ENCODE data around the gene GPRC5A. TPM values are rescaled to one million over a fixed set of nuclear protein-coding genes. Genes with fewer than 3 reads are reported as not detected.

GPRC5A gene
- total RNA-seq, 1 experiment from 2014 or later, result not detected

DNA sequence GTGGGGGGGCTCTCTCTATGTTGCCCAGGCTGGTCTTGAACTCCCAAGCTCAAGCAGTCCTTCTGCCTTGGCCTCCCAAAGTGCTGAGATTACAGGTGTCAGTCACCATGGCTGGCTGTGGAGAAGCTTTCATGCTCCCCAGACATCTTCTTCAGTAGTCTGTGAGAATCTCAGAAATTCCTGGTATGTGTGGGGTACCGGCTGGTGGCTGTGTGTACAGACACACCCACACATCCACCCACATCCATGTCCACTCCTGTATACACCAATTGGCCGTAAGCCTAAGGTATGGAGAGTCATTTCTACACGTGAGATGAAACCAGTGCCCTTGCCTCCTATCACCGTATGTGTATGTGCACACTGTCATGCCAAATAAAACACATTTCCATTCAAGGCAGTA, 32.8 kb downstream of the GPRC5A start:
- H2AFZ ChIP-seq (ENCODE audit: low read length), result no peak overlapping the region
- H3K9me3 ChIP-seq (ENCODE audit: low read length), result no peaks in the 10 kb centered on the region
- DNase-seq, result no peak
- H3K27ac ChIP-seq (ENCODE audit: low read length), result no peak overlapping the region
- no peaks in the 10 kb centered on the region for H3K9me2 ChIP-seq (replicated peaks; ENCODE audit: insufficient read depth, low read length)
- no peaks in the 10 kb centered on the region for H3K4me1 ChIP-seq (ENCODE audit: low read length)
- H3K27me3 ChIP-seq (ENCODE audit: low read length), result no peaks in the 10 kb centered on the region
- H3K4me2 ChIP-seq (ENCODE audit: low read depth, low read length, poor library complexity, severe bottlenecking), result no peak overlapping the region
- H3K36me3 ChIP-seq (ENCODE audit: insufficient read depth, low read length), result no peaks in the 10 kb centered on the region
- H3K79me2 ChIP-seq (ENCODE audit: low read length), result no peaks in the 10 kb centered on the region
- H3K9ac ChIP-seq (ENCODE audit: low read length), result no peak overlapping the region
- no peaks in the 10 kb centered on the region for H4K20me1 ChIP-seq (ENCODE audit: insufficient read depth, low read depth, low read length)
- no peak overlapping the region for H3K4me3 ChIP-seq (ENCODE audit: low read length)

DNA sequence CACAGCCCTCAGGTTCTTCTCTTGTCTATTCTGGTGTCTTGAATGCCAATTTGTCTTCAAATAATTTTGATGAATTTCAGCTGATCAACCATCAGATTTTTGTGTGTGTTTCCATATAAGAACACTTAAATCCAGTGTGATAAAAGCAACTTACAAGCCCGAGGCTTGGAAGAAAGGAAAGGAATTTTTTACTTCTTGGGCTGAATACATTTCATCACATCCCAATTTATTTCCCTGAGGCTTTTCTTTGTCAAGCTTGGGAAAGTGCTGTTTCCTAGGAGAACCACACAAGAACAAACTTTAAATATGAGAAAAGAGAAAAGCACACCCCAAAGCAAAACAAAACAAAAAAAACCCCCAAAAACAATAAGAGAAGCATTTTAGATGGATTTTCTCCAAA, 34.0 kb downstream of the GPRC5A start:
- H3K9me2 ChIP-seq (replicated peaks; ENCODE audit: insufficient read depth, low read length), result no peaks in the 10 kb centered on the region
- no peak overlapping the region for H3K27ac ChIP-seq (ENCODE audit: low read length)
- H3K4me2 ChIP-seq (ENCODE audit: low read depth, low read length, poor library complexity, severe bottlenecking), result no peak overlapping the region
- no peak overlapping the region for H2AFZ ChIP-seq (ENCODE audit: low read length)
- no peaks in the 10 kb centered on the region for H3K79me2 ChIP-seq (ENCODE audit: low read length)
- no peaks in the 10 kb centered on the region for H3K27me3 ChIP-seq (ENCODE audit: low read length)
- H3K4me3 ChIP-seq (ENCODE audit: low read length), result no peak overlapping the region
- H3K9ac ChIP-seq (ENCODE audit: low read length), result no peak overlapping the region
- H3K36me3 ChIP-seq (ENCODE audit: insufficient read depth, low read length), result no peaks in the 10 kb centered on the region
- no peaks in the 10 kb centered on the region for H3K4me1 ChIP-seq (ENCODE audit: low read length)
- H4K20me1 ChIP-seq (ENCODE audit: insufficient read depth, low read depth, low read length), result no peaks in the 10 kb centered on the region
- H3K9me3 ChIP-seq (ENCODE audit: low read length), result no peaks in the 10 kb centered on the region
- DNase-seq, result no peak

DNA sequence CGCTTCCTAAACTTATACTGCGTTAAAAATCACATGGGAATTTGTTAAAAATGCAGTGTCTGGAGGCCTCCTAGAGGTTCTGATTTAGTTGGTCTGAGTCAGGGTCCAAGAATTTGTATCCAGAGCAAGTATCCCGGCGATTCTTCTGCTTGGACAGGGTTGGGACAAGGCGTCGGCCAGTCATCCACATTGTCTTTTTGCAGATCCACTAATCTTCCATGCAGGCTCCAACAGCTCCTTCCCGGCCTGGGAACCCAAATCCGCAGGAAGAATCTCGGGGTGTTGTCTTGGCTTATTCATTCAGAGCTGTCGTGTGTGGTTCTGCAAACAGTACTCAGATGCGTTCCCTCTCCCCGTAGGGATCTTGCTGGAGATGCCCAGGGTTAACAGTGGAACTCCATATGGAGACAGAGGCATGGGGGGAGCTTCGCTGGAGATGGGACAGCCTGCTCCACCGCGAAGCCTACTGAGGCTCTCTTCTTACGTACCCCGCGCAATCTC, 35.3 kb downstream of the GPRC5A start:
- DNase-seq, result no peak
- no peaks in the 10 kb centered on the region for H3K4me1 ChIP-seq (ENCODE audit: low read length)
- H3K9ac ChIP-seq (ENCODE audit: low read length), result no peak overlapping the region
- H3K27ac ChIP-seq (ENCODE audit: low read length), result no peak overlapping the region
- no peak overlapping the region for H2AFZ ChIP-seq (ENCODE audit: low read length)
- H4K20me1 ChIP-seq (ENCODE audit: insufficient read depth, low read depth, low read length), result no peaks in the 10 kb centered on the region
- H3K36me3 ChIP-seq (ENCODE audit: insufficient read depth, low read length), result no peaks in the 10 kb centered on the region
- H3K79me2 ChIP-seq (ENCODE audit: low read length), result no peaks in the 10 kb centered on the region
- no peaks in the 10 kb centered on the region for H3K9me2 ChIP-seq (replicated peaks; ENCODE audit: insufficient read depth, low read length)
- no peak overlapping the region for H3K4me2 ChIP-seq (ENCODE audit: low read depth, low read length, poor library complexity, severe bottlenecking)
- no peaks in the 10 kb centered on the region for H3K27me3 ChIP-seq (ENCODE audit: low read length)
- no peaks in the 10 kb centered on the region for H3K9me3 ChIP-seq (ENCODE audit: low read length)
- H3K4me3 ChIP-seq (ENCODE audit: low read length), result no peak overlapping the region

DNA sequence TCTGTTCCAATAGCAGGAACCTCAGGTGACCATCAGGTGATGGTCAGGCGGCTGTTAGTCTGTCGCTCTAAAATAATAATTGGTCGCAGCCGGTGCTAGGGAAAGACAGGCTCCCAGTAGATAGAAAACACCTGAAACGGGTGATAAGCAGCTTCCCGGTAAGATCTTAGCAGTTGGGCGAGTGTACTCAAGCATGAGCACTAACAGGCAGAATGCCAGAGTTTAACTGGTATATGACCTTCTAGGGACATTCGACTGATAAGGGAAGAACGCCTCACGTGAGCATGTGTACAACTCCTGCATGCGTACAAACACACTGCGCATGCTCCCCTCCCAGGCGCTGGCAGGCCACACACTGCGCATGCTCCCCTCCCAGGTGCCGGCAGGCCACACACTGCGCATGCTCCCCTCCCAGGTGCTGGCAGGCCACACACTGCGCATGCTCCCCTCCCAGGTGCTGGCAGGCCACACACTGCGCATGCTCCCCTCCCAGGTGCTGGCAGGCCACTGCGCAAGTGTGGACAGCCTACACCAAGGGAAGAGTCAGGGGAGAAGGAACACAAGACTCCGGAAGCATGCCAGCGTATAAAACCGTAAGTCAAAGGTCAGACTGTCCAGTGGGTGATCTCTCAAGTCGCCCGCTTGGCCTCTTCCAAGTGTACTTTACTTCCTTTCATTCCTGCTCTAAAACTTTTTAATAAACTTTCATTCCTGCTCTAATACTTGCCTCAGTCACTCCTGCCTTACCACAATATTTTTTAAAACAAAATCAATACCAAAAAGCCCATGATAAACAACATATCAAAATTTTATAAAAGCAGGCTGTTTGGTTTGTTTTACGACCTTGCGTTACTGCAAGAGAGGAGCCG, 36.1 kb downstream of the GPRC5A start:
- no peak overlapping the region for H3K4me3 ChIP-seq (ENCODE audit: low read length)
- no peaks in the 10 kb centered on the region for H3K36me3 ChIP-seq (ENCODE audit: insufficient read depth, low read length)
- no peak overlapping the region for H3K27ac ChIP-seq (ENCODE audit: low read length)
- no peaks in the 10 kb centered on the region for H3K9me2 ChIP-seq (replicated peaks; ENCODE audit: insufficient read depth, low read length)
- H3K79me2 ChIP-seq (ENCODE audit: low read length), result no peaks in the 10 kb centered on the region
- H3K4me2 ChIP-seq (ENCODE audit: low read depth, low read length, poor library complexity, severe bottlenecking), result no peak overlapping the region
- H4K20me1 ChIP-seq (ENCODE audit: insufficient read depth, low read depth, low read length), result no peaks in the 10 kb centered on the region
- no peaks in the 10 kb centered on the region for H3K9me3 ChIP-seq (ENCODE audit: low read length)
- H3K4me1 ChIP-seq (ENCODE audit: low read length), result no peaks in the 10 kb centered on the region
- DNase-seq, result no peak
- H3K9ac ChIP-seq (ENCODE audit: low read length), result no peak overlapping the region
- H2AFZ ChIP-seq (ENCODE audit: low read length), result no peak overlapping the region
- no peaks in the 10 kb centered on the region for H3K27me3 ChIP-seq (ENCODE audit: low read length)

DNA sequence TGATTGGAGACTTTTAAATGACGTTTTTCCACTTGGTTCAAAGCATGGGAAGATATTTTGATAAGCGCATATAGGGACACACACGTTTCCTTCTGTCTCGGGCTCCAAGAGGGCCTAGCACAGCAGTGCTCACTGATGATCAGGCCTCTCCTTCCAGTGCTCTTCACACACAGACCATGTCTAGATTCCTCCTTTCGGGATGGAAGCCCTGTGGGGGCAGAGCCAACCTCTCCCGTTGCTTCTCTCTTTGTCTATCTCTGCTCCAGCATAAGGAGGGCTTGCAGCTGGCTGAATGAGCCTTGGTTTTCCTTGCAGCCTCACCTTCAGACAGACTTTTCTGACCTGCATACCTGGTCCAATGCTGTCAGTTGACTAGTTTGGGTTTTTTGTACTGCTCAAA, 38.3 kb downstream of the GPRC5A start:
- no peaks in the 10 kb centered on the region for H3K9me2 ChIP-seq (replicated peaks; ENCODE audit: insufficient read depth, low read length)
- no peak overlapping the region for H3K9ac ChIP-seq (ENCODE audit: low read length)
- H3K27ac ChIP-seq (ENCODE audit: low read length), result no peak overlapping the region
- no peaks in the 10 kb centered on the region for H3K9me3 ChIP-seq (ENCODE audit: low read length)
- no peaks in the 10 kb centered on the region for H4K20me1 ChIP-seq (ENCODE audit: insufficient read depth, low read depth, low read length)
- no peaks in the 10 kb centered on the region for H3K79me2 ChIP-seq (ENCODE audit: low read length)
- H2AFZ ChIP-seq (ENCODE audit: low read length), result no peak overlapping the region
- H3K4me3 ChIP-seq (ENCODE audit: low read length), result no peak overlapping the region
- no peaks in the 10 kb centered on the region for H3K36me3 ChIP-seq (ENCODE audit: insufficient read depth, low read length)
- no peaks in the 10 kb centered on the region for H3K4me1 ChIP-seq (ENCODE audit: low read length)
- H3K4me2 ChIP-seq (ENCODE audit: low read depth, low read length, poor library complexity, severe bottlenecking), result no peak overlapping the region
- no peaks in the 10 kb centered on the region for H3K27me3 ChIP-seq (ENCODE audit: low read length)
- DNase-seq, result no peak

DNA sequence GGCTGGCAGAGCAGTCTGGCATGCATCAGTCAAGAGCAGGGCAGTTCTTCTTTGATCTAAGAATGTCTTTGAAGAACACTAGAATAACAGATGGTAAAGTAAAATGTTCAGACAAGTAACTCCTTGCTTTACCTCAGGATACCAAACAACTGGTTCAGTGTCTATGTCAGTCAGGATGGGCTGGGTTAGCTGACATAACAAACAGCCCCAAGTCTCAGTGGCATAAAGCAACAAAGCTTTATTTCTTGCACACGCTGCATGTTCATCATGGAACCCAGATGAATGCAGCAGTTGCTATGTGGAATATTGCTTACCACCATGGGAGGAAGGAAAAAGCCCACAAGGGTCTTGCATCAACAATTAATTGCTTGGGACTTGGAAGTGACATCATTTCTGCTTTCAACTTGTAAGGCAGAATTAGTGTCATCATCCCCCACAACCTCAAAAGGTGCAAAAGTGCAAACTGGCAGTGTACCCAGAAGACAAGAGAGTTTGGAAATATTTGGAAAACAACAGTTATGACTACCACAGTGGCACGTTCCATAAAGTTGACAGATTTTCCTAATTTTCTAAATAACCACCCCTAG, 39.4 kb downstream of the GPRC5A start:
- H3K79me2 ChIP-seq (ENCODE audit: low read length), result no peaks in the 10 kb centered on the region
- H2AFZ ChIP-seq (ENCODE audit: low read length), result no peak overlapping the region
- DNase-seq, result no peak
- no peaks in the 10 kb centered on the region for H3K36me3 ChIP-seq (ENCODE audit: insufficient read depth, low read length)
- H3K4me1 ChIP-seq (ENCODE audit: low read length), result no peaks in the 10 kb centered on the region
- H3K4me2 ChIP-seq (ENCODE audit: low read depth, low read length, poor library complexity, severe bottlenecking), result no peak overlapping the region
- no peaks in the 10 kb centered on the region for H3K9me2 ChIP-seq (replicated peaks; ENCODE audit: insufficient read depth, low read length)
- no peaks in the 10 kb centered on the region for H3K9me3 ChIP-seq (ENCODE audit: low read length)
- H4K20me1 ChIP-seq (ENCODE audit: insufficient read depth, low read depth, low read length), result no peaks in the 10 kb centered on the region
- no peaks in the 10 kb centered on the region for H3K27me3 ChIP-seq (ENCODE audit: low read length)
- no peak overlapping the region for H3K27ac ChIP-seq (ENCODE audit: low read length)
- H3K4me3 ChIP-seq (ENCODE audit: low read length), result no peak overlapping the region
- no peak overlapping the region for H3K9ac ChIP-seq (ENCODE audit: low read length)

DNA sequence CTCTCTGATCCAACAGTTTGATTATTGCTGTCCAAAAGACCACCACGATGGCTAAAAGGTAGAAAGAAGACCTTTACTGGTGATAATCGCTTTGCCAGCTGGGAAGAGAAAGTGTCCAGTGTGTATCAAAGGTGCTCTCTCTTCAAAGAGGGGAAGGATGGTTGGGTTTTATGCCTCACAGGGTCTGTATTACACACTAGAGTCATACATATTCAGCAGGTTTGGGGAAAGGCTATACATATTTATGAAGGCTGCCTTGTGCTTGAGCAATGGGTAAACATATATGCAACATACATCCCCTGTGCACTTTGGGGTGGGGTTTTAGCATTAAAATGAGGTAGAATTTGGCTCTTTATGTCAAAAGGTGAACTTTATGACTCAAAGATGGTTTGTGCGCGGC, 42.4 kb downstream of the GPRC5A start:
- Histone ChIP-seq H2AFZ (ENCODE audit: low read length) (no peak overlapping the region), H3K36me3 (ENCODE audit: insufficient read depth, low read length) (no peaks in the 10 kb centered on the region), H3K9me3 (ENCODE audit: low read length) (no peaks in the 10 kb centered on the region), H3K9ac (ENCODE audit: low read length) (no peak overlapping the region), H3K27me3 (ENCODE audit: low read length) (no peaks in the 10 kb centered on the region), H3K4me2 (ENCODE audit: low read depth, low read length, poor library complexity, severe bottlenecking) (no peak overlapping the region), H3K27ac (ENCODE audit: low read length) (no peak overlapping the region), H3K79me2 (ENCODE audit: low read length) (no peaks in the 10 kb centered on the region), H3K9me2 (replicated peaks; ENCODE audit: insufficient read depth, low read length) (no peaks in the 10 kb centered on the region), H3K4me1 (ENCODE audit: low read length) (no peaks in the 10 kb centered on the region), H4K20me1 (ENCODE audit: insufficient read depth, low read depth, low read length) (no peaks in the 10 kb centered on the region), H3K4me3 (ENCODE audit: low read length) (no peak overlapping the region)
- no peak for DNase-seq

DNA sequence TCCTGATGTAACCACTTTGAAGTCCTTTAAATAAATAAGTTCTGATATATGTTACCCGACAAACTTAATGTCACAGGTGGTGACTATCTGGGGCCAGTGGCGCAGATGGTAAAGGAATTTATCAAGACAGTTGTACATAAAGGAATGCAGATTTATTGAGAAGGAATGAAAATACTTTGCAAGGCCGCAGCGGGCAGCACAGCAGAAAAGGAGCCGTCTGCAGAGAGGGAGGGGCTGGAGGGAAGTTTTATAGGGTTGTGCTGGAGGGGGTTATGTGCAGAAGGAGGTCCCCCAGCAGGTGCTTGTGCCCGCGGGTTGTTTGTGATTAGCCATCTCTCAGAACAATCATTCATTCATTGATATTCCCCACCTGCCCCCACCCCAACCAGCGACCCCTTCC, 43.2 kb downstream of the GPRC5A start:
- DNase-seq, result no peak
- no peaks in the 10 kb centered on the region for H3K27me3 ChIP-seq (ENCODE audit: low read length)

More for the DNA sequence above, 43.2 kb downstream of the GPRC5A start:
- Histone ChIP-seq H3K4me2 (ENCODE audit: low read depth, low read length, poor library complexity, severe bottlenecking) (no peak overlapping the region), H3K79me2 (ENCODE audit: low read length) (no peaks in the 10 kb centered on the region), H3K36me3 (ENCODE audit: insufficient read depth, low read length) (no peaks in the 10 kb centered on the region), H3K9me2 (replicated peaks; ENCODE audit: insufficient read depth, low read length) (no peaks in the 10 kb centered on the region), H3K27ac (ENCODE audit: low read length) (no peak overlapping the region), H3K9ac (ENCODE audit: low read length) (no peak overlapping the region), H4K20me1 (ENCODE audit: insufficient read depth, low read depth, low read length) (no peaks in the 10 kb centered on the region), H3K4me1 (ENCODE audit: low read length) (no peaks in the 10 kb centered on the region), H3K4me3 (ENCODE audit: low read length) (no peak overlapping the region), H3K9me3 (ENCODE audit: low read length) (no peaks in the 10 kb centered on the region), H2AFZ (ENCODE audit: low read length) (no peak overlapping the region)
